ENCODE results near the gene JMJD8. TPM values are rescaled to one million over a fixed set of nuclear protein-coding genes. Genes with fewer than 3 reads are reported as not detected.

JMJD8 gene
- total RNA-seq, 2 experiments from 2014 or later = 22.0 to 23.6 TPM

GRCh38 chr16:635573-636205, 48.4 kb downstream of the JMJD8 start:
- peak overlapping the region; percentile 100 for H3K27ac Mint-ChIP-seq

GRCh38 chr16:634996-635395, 49.1 kb downstream of the JMJD8 start:
- POLR2A ChIA-PET = no interaction called here
- H3K27me3 Mint-ChIP-seq = peaks cover 6% of the 10 kb centered on the region
- no peaks in the 10 kb centered on the region for H3K9me3 Mint-ChIP-seq
- peaks cover 9% of the 10 kb centered on the region for H3K36me3 Mint-ChIP-seq (ENCODE audit: low read depth)
- Histone ChIP-seq H3K4me1 (ENCODE audit: insufficient read depth, low read length) (peaks cover 36% of the 10 kb centered on the region), H3K27ac (ENCODE audit: low read depth in 1 of 2, low read length in 2 of 2) (no peak overlapping the region), H3K27me3 (ENCODE audit: control insufficient read depth in 1 of 2, insufficient read depth in 2 of 2, low read length in 2 of 2) (no peaks in the 10 kb centered on the region), H3K36me3 (ENCODE audit: insufficient read depth, low read length) (no peaks in the 10 kb centered on the region), H3K4me3 (ENCODE audit: low read length) (peak overlapping the region; percentile 73), H3K9me3 (ENCODE audit: control insufficient read depth in 1 of 2, insufficient read depth in 1 of 2, low read length in 2 of 2) (peaks cover 0 to 10% of the 10 kb centered on the region in 2 experiments)
- ATAC-seq (ENCODE audit: poor library complexity) = no peak
- TF ChIP-seq CTCF (IDR thresholded peaks at IDR 0.05) = no peak
- peaks cover 8% of the 10 kb centered on the region for H3K4me1 Mint-ChIP-seq (ENCODE audit: low read depth)
- H3K4me3 Mint-ChIP-seq = peak overlapping the region; percentile 81
- CTCF ChIA-PET = no interaction called here
- no peak overlapping the region for H3K27ac Mint-ChIP-seq
- DNase-seq = no peak
- intact Hi-C loops (cut with DNase I, micrococcal nuclease) = no loop called here

More at GRCh38 chr16:635573-636205, 48.4 kb downstream of the JMJD8 start:
- Histone ChIP-seq H3K4me1 (ENCODE audit: insufficient read depth, low read length) (peaks cover 37% of the 10 kb centered on the region), H3K27ac (ENCODE audit: low read depth in 1 of 2, low read length in 2 of 2) (peak overlapping the region in 1 of 2 donors; percentile 82), H3K36me3 (ENCODE audit: insufficient read depth, low read length) (no peaks in the 10 kb centered on the region), H3K9me3 (ENCODE audit: control insufficient read depth in 1 of 2, insufficient read depth in 1 of 2, low read length in 2 of 2) (peaks cover 0 to 10% of the 10 kb centered on the region in 2 experiments), H3K27me3 (ENCODE audit: control insufficient read depth in 1 of 2, insufficient read depth in 2 of 2, low read length in 2 of 2) (no peaks in the 10 kb centered on the region), H3K4me3 (ENCODE audit: low read length) (peak overlapping the region; percentile 73)
- no peak for TF ChIP-seq CTCF (IDR thresholded peaks at IDR 0.05)
- DNase-seq (peak in 2 of 14 experiments; percentile 36 to 57), ATAC-seq (ENCODE audit: poor library complexity) (no peak)
- H3K36me3 Mint-ChIP-seq (ENCODE audit: low read depth) = peaks cover 9% of the 10 kb centered on the region
- ChIA-PET POLR2A (interaction anchor here (1.0 to 3.0 kb wide), 20 partner anchors 12 to 1571 kb away, joined by 3 to 18 read pairs (median 4); partner anchors contain the start of genes ANTKMT, CAPN15, DECR2 and FAM234A), CTCF (interaction anchor here (1.3 to 1.5 kb wide), 4 partner anchors 12 to 108 kb away, joined by 3 to 6 read pairs (median 4); partner anchors contain the start of genes CAPN15 and WDR90)
- peak overlapping the region; percentile 45 for H3K4me3 Mint-ChIP-seq
- no peaks in the 10 kb centered on the region for H3K9me3 Mint-ChIP-seq
- peaks cover 8% of the 10 kb centered on the region for H3K4me1 Mint-ChIP-seq (ENCODE audit: low read depth)
- intact Hi-C loops (cut with DNase I, micrococcal nuclease) = loop anchor here (1.0 to 2.0 kb wide), 5 partner anchors 46 to 108 kb away; partner anchors contain the start of genes CAPN15 (in 1 of the 2), JMJD8 (in 1 of the 2) and PIGQ (in 1 of the 2)
- H3K27me3 Mint-ChIP-seq = peaks cover 6% of the 10 kb centered on the region

GRCh38 chr16:634051-634670, 50.0 kb downstream of the JMJD8 start:
- H3K4me1 ChIP-seq (ENCODE audit: insufficient read depth, low read length) = peaks cover 36% of the 10 kb centered on the region
- H3K27me3 ChIP-seq (ENCODE audit: control insufficient read depth in 1 of 2, insufficient read depth in 2 of 2, low read length in 2 of 2) = no peaks in the 10 kb centered on the region
- Mint-ChIP-seq H3K27ac (peak overlapping the region; percentile 65), H3K4me1 (ENCODE audit: low read depth) (peaks cover 8% of the 10 kb centered on the region), H3K4me3 (peak overlapping the region; percentile 79), H3K9me3 (no peaks in the 10 kb centered on the region), H3K27me3 (peaks cover 6% of the 10 kb centered on the region), H3K36me3 (ENCODE audit: low read depth) (peaks cover 9% of the 10 kb centered on the region)
- intact Hi-C loops (cut with DNase I, micrococcal nuclease) = no loop called here
- ATAC-seq (ENCODE audit: poor library complexity) = no peak
- DNase-seq = no peak
- no peaks in the 10 kb centered on the region for H3K36me3 ChIP-seq (ENCODE audit: insufficient read depth, low read length)
- CTCF ChIA-PET = no interaction called here
- no peak overlapping the region for H3K27ac ChIP-seq (ENCODE audit: low read depth in 1 of 2, low read length in 2 of 2)
- H3K9me3 ChIP-seq (ENCODE audit: control insufficient read depth in 1 of 2, insufficient read depth in 1 of 2, low read length in 2 of 2) = peaks cover 0 to 10% of the 10 kb centered on the region in 2 experiments
- POLR2A ChIA-PET = no interaction called here
- no peak for TF ChIP-seq CTCF (IDR thresholded peaks at IDR 0.05)
- H3K4me3 ChIP-seq (ENCODE audit: low read length) = no peak overlapping the region

Data from CD4-positive, alpha-beta T cell (primary cell).